Measurements from ENCODE around the gene SHANK1.

SHANK1 gene

DNA sequence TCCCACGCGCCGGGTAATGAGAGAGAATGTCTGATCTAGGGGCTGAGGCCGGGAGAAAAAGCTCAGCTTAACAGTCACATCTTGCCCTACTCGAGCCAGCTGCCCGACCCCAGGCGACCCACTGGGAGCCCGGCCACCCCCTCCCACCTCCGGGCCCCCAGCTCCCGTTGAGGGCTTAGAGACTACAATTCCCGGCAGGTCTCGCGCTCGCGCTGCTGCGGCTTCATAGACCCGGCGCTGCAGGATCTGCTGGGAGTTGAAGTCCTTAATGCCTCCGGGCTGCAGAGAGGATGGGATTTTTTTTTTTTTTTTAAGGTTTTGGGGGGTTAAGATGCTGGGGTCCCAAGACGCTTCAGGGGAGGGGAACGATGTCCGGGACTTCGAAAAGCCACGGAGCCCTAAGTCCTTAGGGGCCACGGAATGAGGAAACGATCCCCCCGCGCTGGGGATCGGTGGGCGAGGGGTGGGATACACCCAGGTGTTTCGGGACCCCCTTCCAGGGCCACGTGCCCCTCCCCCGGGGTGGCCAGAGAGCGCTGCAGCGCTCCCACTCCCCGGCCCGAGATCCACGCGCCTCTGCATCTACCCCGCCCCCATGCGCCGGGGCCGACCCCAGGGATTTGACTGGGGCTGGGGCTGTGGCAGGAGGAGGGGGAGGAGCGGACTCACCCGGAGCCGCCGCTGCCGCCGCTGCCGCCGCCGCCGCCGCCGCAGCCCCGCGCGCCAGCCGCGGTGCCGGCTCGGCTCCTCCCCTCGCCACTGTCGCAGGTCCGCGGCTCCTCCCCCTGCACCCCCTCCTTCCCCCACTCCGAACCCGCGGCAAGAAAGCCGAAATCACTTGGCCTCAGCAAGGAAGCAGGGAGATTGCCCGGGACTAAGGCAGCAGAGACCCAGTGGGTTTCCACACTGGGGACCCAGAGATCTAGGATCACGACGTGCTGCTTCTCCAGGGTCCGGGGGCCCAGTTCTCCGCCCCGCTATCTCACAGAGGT, 80.2 kb downstream of the SHANK1 start, which contains the start of gene SYT3:
TSS of gene SYT3 (minus strand) at position 761 of the 992 bp plus-strand sequence. CDS start 2,470 bp downstream, outside the sequence.
- no peak within 1 kb of the TSS for H3K4me3 ChIP-seq (ENCODE audit: low read depth, low read length)
- DNase-seq (ENCODE audit: low read depth) = no peak
- TF ChIP-seq, protein P1, sequence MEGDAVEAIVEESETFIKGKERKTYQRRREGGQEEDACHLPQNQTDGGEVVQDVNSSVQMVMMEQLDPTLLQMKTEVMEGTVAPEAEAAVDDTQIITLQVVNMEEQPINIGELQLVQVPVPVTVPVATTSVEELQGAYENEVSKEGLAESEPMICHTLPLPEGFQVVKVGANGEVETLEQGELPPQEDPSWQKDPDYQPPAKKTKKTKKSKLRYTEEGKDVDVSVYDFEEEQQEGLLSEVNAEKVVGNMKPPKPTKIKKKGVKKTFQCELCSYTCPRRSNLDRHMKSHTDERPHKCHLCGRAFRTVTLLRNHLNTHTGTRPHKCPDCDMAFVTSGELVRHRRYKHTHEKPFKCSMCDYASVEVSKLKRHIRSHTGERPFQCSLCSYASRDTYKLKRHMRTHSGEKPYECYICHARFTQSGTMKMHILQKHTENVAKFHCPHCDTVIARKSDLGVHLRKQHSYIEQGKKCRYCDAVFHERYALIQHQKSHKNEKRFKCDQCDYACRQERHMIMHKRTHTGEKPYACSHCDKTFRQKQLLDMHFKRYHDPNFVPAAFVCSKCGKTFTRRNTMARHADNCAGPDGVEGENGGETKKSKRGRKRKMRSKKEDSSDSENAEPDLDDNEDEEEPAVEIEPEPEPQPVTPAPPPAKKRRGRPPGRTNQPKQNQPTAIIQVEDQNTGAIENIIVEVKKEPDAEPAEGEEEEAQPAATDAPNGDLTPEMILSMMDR (IDR thresholded peaks at IDR 0.05; ENCODE audit: low read depth, low read length, missing control alignments) = no peak

DNA sequence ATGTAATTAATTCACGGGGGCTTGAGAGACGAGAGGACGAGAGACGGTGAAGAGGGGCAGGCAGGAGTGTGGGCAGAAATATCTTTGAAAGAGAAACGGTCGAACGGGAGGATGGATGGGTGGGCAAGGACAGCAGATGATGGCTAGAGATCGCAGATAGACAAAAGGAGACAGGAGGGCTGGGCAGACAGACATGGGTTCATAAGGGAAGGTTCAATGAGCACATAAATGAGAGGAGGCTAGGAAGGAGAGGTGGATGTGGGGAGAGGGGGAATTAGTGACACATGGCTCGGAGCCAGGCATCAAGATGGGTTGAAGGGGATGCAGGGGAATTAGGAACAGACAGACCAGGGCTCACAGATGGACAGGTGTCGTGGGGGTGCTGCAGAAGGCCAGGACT, 81.0 kb downstream of the SHANK1 start:
- TF ChIP-seq, protein P1 (IDR thresholded peaks at IDR 0.05; ENCODE audit: low read depth, low read length, missing control alignments) = no peak
- H3K4me3 ChIP-seq (ENCODE audit: low read depth, low read length) = no peak overlapping the region
- DNase-seq (ENCODE audit: low read depth) = no peak

DNA sequence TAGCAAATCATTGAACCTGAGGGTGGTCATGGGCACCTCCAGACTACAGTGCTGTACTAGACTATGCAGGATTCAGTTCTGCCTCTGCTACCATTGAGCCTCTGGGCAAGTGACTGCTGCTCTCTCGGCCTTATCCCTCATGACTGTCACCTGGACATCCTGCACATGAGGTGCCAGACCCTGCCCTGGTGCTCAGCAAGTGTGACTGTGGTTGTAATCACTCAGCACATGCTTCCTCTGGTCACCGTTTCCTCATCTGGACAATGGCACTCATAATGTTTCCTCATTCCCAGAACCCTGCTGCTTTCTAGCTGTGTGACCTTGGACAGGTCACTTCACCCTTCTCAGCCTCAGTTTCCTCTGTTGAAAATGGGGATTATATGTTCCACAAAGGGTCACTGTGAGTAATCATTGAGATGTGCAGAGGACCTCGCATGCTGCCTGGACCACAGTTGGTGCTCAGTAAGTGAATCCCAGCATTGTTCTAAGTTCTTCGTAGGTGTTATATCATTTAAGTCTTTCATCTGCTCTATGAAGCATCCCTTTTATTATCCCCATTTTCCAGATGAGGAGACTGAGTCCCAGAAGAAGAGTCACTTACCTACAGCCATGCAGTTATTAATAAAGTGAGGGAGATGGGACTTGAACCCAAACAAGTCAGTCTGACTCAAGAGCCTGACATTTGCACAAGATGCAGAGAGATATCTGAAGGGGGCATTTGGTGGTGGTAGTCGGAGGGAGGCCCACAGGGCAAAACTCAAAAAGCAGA, 83.1 kb downstream of the SHANK1 start:
- TF ChIP-seq, protein P1 (IDR thresholded peaks at IDR 0.05; ENCODE audit: low read depth, low read length, missing control alignments) = no peak
- H3K4me3 ChIP-seq (ENCODE audit: low read depth, low read length) = no peak overlapping the region
- DNase-seq (ENCODE audit: low read depth) = no peak

DNA sequence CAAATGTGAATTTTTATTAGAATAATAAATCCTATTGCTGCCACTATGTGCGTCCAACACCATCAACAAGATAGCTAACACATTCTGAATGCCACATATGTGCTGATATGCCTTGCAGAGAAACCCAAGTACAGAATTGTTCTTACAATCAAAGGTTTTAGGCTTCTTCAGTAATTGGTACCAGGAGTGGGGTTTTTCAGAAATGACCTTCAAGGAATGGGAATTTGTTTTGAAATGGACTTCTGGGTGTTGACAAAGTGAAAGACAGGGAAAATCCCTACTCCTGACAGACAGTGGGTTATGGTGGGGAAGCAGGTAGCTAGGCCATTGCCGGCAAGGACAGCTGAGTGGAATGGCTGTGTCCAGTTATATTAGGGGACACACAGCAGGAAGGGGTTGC, 85.6 kb downstream of the SHANK1 start:
- no peak overlapping the region for H3K4me3 ChIP-seq (ENCODE audit: low read depth, low read length)
- DNase-seq (ENCODE audit: low read depth) = no peak
- TF ChIP-seq, protein P1 (IDR thresholded peaks at IDR 0.05; ENCODE audit: low read depth, low read length, missing control alignments) = no peak

DNA sequence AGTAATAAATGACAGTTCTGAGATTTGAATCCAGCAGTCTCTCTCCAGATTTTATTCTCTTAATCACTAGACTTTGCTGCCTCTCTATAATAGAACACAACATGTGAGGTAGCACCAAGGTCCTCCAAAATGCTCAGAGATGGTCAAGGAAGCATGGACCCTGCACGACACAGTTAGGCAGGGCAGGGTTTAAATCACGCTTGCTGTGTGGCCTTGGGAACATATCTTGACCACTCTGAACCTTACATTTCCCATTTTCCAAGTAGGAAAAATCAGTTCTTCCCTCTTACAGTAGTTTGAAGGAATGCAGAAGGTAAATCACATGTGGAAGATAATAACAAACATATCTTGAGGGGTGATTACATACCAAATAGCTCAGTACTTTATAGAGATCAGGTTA, 86.2 kb downstream of the SHANK1 start:
- no peak overlapping the region for H3K4me3 ChIP-seq (ENCODE audit: low read depth, low read length)
- TF ChIP-seq, protein P1 (IDR thresholded peaks at IDR 0.05; ENCODE audit: low read depth, low read length, missing control alignments) = no peak
- no peak for DNase-seq (ENCODE audit: low read depth)

DNA sequence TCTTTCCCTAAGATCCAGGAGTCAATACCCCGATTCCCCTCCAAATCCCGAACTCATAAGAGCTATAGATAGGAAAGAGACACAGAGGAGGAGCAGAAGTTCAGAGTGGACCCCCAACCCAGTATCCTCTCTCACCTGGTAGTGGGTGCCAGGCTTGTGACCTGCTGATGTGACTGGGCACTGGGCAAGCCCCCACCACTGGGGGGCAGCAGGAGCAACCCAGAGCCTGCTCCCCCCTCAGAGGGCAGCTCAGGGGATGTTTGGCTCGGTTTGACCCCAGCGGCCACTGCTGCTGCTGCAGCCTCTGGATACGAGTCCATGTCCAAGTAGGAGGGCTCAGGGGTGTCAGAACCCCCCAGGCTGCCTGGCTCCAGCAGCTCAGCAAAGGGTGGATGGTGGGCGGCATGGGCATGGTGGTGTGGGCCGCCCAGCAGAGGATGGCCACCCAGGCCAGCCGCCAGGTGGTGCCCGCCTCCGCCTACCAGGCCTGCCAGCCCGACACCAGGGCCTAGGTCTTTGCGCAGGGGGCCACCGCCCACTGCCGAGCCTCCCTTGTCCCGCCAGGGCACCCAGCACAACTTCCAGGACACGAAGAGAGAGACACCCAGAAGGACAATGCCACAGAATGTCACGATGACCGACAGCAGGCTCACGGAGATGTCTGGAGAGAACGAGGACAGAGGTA, 87.3 kb downstream of the SHANK1 start:
- TF ChIP-seq, protein P1 (IDR thresholded peaks at IDR 0.05; ENCODE audit: low read depth, low read length, missing control alignments) = peak; percentile 12
- H3K4me3 ChIP-seq (ENCODE audit: low read depth, low read length) = no peak overlapping the region
- no peak for DNase-seq (ENCODE audit: low read depth)
